ENCODE measurements around the gene ADM2.

The ADM2 gene

DNA sequence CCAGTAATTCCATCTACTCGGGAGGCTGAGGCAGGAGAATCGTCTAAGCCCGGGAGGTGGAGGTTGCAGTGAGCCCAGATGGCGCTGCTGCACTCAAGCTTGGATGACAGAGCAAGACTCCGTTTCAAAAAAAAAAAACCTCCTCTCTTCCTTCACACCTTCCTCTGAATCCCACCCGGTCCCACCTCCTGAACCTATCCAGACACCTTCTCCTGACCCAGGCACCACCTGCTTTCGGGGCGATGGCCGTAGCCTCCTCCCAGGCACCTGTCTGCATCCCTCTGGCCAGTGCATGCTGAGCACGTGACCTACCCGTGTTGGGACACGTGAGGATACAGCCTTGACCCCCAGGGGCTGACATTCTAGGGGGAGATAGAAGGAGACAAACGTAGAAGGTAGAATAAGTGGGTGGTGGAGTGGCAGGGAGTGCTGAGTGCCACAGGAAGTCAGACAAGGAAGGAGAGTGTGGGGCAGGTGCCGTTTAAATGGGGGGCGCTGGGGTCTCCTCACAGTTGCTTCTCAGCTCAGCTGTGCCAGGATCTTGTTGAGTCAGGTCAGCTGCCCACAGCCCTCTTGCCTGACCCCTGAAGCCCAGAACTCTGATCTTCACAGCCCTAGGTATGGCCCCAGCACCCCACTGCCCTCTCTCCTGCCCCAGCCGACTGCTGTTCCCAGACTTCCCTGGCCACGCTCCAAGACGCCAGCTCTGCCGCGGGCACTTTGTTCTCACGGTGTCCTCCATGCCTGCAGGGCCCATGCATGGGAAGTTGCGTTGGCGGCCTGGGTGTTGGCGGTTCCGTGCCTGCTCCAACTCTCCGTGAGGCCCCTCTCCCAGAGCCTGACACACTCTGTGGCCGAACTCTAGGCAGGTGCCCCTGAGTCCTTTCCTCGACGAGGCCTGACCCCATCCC is 4.1 kb downstream of the ADM2 start:
- no peak for DNase-seq (ENCODE audit: low read depth in 2 of 2)

DNA sequence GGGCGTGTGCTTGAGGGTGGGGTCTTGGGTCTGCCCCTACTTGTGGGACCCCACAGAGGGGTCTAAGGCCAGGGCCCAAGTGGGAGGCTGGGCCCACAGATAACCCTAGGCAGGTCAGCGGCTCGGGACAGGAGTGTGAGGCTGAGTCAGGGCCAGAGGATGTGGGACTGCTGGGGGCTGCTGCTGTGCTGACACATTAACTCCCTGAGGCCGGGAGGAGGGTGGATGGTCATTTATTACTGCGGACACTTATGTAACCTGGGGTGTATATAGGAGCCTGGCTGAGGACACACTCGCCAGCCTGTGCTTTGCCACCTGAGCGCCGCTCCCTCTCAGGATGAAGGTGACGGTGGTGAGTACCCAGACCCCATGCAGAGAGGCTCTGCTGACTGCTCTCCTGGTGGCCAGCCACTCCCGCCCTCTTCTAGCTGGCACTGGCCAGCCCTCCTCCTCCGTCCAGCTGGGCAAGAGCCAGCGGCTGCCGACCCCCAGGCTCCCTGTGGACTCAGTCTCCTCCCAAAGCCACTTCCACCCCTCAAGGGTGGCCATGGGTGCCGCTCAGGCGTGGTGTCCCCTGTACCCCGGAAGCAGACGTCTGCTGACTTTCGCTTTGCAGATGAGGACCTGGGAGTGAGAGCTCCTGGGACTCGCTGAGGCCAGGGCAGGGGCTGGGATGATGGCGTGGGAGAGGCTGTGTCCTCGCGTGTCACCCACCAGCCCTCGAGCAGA is 5.4 kb downstream of the ADM2 start, which contains the start of gene MIOX:
MIOX (plus strand) TSS at position 299 of the 729 bp plus-strand sequence; CDS start at position 338, 39 bp downstream.
- DNase-seq (ENCODE audit: low read depth in 2 of 2): no peak

DNA sequence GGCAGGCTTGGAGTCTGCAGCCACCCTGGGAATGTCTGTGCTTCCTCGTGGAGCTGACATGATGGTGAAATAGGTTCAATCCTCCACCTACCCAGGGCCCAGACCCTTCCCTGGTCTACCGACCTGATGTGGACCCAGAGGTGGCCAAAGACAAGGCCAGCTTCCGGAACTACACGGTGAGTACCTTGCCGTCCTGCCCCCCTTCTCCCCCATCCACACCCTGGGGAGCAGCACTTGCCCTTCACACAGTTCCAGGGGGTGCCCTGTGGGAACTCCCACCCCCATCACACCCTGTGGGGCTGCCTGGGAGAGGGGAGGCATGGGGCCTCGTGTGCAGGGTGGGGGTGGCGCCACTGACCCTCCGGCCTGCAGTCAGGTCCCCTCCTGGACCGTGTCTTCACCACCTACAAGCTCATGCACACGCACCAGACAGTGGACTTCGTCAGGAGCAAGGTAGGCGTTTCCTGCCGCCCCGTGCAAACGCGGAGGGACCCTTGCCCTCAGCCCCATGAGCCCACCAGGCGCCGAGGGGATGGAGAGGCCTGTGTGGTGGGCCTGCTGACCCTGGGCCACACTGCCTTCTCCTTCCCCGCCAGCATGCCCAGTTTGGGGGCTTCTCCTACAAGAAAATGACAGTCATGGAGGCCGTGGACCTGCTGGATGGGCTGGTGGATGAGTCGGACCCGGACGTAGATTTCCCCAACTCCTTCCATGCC is 6.1 kb downstream of the ADM2 start:
- DNase-seq (ENCODE audit: low read depth in 2 of 2): no peak

DNA sequence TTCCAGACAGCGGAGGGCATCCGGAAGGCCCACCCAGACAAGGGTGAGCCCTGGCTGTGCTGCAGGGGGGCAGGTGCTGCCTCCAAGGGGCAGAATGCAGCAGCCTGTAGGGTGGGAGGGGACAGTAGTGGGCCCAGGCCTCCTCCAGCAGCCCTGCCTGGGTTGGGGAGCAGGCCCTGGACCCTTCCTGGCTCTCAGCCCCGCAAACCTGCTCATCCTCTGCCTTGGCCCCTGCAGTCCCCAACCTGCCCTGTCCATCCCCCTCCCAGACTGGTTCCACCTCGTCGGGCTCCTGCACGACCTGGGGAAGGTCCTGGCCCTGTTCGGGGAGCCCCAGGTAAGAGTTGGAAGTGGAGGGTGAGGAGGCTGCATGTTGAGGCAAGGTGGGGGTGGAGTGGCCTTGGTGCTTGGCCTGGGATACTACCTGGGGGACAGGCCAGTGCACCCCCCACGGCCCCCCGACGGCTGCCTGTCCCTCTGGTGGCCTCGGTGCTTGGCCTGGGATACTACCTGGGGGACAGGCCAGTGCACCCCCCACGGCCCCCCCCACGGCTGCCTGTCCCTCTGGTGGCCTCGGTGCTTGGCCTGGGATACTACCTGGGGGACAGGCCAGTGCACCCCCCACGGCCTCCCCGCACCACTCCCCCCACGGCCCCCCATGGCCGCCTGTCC is 6.8 kb downstream of the ADM2 start:
- DNase-seq (ENCODE audit: low read depth in 2 of 2): no peak

DNA sequence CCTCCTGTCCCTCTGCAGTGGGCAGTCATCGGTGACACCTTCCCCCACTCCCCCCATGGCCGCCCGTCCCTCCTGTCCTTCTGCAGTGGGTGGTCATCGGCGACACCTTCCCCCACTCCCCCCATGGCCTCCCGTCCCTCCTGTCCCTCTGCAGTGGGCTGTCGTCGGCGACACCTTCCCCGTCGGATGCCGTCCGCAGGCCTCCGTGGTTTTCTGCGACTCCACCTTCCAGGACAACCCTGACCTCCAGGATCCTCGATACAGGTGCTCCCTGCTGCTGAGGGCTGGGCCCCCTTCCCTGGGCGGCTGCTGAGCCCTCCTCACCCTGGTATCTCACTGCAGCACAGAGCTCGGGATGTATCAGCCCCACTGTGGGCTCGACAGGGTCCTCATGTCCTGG is 7.5 kb downstream of the ADM2 start:
- no peak for DNase-seq (ENCODE audit: low read depth in 2 of 2)

DNA sequence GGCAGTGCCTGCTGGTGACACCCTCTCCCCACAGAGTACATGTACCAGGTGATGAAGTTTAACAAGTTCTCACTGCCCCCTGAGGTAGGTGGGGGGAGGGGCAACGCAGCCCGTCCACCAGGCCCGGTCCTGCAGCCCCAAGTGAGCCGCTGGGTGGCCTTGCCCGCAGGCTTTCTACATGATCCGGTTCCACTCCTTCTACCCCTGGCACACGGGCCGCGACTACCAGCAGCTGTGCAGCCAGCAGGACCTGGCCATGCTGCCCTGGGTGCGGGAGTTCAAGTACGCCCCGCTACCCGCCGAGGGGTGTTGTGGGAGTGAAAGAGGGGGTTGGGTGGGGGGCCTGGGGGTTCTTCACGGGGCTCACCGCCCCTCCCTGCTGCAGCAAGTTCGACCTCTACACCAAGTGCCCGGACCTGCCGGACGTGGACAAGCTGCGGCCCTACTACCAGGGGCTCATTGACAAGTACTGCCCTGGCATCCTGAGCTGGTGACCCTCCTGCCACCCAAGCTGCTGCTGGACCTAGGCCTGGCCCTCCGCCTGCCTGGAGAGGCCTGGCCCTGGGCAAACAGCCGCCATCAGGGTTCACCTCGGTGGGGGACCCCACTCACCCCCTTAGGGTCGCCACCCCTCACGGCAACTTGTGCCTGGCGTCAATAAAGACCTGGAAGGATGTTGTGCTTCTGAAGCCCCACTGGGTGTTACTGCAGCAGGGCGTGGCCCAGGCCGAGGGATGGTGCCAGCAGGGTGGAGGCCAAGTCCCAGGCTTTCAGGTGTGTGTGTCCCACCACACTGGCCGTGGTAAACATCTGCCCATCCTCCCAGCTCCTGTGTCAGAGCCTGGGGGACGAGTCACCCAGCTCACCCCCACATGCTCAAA is 8.3 kb downstream of the ADM2 start:
- no peak for DNase-seq (ENCODE audit: low read depth in 2 of 2)

DNA sequence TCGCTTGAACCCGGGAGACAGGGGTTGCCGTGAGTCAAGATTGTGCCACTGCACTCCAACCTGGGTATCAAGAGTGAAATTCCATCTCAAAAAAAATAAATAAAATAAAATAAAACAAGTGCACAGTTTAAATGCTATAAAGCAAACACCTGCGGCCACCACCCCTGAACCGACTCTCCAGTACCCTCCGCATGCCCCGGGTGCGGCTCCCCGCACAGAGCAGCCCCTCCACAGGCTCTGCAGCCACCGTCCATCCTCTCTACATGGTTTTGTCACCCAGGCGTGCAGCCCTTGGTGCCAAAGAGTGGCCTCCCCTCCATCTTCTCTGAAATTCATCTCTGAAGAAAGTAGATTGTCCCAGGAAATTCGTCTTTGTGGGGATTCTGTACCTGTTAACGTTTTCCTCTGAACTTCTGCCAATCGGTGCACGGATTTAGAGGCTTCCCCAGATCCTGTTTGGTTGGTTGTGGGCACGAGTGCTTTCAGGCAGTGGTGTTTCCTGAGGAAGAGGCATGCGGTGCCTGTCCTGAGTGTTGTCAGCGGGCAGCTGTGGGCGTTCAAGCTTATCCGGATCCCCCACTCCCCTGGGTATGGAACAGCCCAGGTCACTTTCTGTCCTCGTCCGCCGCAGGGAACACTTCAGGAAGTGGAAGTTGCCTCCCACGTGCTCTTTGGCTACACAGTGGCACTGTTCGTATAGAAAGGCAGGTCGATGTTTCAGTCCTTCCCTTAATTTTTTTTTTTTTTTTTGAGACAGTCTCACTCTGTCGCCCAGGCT is 9.4 kb downstream of the ADM2 start:
- DNase-seq (ENCODE audit: low read depth in 2 of 2): no peak

DNA sequence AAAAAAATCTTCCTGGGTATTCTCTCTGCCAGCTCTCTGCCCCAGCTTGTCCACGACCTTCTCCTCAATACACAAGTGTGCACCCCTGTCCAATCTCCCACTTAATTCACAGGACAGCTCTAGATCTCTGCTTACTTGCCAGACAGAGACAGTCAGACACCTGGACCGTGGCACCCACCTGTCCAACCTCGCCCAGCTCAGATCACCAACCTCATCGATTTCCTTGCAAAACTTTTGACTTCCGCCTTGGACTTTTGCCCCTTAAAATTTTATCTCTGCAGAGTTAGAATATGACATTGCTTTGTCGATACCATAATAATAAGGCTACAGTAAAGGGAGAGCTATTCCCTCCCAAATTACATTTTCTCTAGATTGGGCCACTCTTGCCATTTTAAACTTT is 15.8 kb downstream of the ADM2 start:
- DNase-seq (ENCODE audit: low read depth in 2 of 2): no peak

DNA sequence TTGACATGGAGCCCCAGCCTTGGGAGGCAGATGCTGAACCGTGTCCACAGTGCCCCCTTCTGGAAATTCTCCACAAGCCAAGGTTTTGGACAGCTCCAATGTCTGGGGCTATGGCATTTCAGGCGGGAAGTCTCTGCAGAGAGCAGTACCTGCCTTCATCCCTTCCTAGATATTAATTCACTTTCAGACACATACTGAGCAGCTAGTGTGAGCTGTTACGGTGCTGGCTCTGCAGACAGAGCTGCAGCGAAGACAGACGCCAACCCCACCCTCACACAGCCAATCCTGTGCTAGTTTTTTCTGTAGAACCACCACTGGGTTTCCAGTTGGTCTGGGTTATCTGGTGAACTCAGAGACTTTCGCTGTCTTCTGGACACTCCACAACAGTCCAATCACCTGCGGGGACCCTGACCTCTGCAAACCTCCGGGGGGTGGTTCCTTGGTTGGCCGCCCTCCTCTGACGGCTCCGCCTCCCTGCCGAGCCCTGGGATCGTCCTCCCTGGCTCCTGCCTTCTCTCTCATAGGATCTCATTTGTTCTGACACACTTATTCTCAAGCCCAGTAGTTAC is 17.1 kb downstream of the ADM2 start:
- peak; percentile 39 to 62 for DNase-seq (ENCODE audit: low read depth in 2 of 2)

DNA sequence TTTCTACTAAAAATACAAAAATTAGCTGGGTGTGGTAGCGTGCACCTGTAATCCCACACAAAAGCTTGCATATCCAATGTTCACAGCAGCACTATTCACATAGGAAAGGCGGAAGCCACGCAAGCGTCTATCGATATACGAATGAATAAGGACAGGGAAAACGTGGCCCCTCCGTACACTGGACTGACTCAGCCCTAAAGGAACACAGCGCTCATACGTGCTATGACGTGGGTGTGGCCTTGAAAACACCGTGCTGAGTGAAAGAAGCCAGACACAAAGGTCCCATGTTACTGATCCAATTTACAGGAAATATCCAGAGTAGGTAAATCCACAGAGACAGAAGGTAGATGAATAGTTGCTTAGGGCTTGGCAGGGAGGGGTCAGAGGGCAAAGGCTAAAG is 19.1 kb downstream of the ADM2 start:
- no peak for DNase-seq (ENCODE audit: low read depth in 2 of 2)

DNA sequence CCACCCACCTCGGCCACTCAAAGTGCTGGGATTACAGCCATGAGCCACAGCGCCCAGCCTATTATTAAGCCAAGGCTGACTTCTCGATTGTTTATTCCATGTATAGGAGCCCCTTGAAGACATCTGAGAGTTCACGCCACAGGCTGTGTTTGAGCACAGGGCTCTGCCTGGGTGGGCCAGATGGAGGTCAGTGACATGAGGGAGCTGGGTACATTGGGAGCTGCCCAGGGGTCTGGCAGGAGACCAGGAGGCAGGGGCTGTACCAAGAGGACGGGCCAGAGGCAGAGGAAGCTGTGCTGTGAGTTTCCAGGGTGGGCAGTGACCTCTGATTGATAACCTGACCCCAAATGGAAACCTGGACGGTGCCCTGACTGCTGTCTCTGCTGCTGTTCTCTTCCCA is 20.8 kb downstream of the ADM2 start:
- no peak for DNase-seq (ENCODE audit: low read depth in 2 of 2)

DNA sequence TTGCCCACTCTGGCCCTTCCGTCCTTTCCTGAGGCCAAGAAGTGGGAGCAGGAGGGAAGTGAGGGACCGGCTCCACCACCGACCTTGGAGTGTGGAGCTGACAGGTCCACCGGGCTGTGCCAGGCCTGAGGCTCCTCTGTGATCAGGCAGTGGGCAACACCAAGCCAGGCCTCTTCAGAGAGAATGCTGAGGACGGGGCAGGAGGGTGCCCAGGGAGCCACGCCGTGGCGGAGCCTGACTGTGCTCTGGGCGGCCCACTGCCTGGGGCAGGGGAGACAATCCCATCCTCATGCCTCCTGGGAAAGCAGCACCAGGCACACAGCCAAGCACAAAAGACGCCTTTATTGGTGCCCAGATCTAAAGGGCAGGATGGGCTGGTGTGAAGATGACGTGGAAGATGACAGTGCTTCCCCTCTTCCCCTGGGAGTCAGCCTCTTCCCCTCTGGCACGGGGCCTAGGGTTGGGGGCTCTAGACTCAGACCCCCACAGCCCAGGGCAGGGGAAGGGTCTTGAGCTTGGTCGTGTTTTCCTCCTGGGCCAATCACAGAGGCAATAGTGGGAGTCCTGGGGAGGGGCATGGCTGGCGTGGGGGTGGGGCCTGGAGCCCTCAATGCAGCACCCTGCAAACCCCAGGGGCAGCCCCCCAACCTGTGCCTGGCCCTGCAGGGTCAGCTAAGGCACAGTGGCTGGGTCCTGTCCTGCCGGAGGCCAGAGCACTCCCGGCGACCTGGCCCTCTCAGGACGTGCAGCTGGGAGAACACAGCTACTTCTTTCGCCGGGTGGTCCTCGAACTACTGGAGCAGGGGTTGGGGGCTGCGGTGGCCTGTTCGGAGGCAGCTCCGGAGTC is 21.5 kb downstream of the ADM2 start:
- DNase-seq (ENCODE audit: low read depth in 2 of 2): no peak

DNA sequence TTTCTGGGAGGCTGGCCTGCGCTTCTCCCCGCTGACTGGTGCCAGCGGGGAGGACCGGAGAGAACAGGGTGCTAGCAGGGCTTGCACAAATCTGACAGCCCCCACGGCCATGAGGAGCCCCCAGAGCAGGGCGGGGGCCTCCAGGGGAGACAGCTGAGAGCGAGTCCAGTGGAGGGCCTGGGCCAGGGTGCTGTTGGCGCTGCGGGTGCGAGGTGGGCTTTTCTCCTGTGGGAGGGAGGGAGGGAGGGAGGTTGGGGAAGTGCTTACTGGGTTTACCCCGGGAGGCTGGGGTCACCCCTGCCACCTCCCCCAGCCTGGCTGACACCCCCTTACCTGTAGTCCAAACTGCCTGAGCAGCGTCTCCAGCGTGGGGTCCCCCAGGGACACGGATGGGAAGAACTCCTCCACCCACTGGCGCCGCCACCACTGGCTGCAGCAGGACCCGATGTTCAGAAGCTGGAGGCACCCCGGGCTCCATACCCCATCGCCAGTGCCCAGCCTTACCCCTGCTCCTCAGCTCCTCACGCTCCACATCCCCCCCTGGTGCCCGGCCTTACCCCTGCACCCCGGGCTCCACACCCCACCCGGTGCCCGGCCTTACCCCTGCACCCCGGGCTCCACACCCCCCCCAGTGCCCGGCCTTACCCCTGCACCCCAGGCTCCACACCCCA is 22.3 kb downstream of the ADM2 start:
- no peak for DNase-seq (ENCODE audit: low read depth in 2 of 2)

DNA sequence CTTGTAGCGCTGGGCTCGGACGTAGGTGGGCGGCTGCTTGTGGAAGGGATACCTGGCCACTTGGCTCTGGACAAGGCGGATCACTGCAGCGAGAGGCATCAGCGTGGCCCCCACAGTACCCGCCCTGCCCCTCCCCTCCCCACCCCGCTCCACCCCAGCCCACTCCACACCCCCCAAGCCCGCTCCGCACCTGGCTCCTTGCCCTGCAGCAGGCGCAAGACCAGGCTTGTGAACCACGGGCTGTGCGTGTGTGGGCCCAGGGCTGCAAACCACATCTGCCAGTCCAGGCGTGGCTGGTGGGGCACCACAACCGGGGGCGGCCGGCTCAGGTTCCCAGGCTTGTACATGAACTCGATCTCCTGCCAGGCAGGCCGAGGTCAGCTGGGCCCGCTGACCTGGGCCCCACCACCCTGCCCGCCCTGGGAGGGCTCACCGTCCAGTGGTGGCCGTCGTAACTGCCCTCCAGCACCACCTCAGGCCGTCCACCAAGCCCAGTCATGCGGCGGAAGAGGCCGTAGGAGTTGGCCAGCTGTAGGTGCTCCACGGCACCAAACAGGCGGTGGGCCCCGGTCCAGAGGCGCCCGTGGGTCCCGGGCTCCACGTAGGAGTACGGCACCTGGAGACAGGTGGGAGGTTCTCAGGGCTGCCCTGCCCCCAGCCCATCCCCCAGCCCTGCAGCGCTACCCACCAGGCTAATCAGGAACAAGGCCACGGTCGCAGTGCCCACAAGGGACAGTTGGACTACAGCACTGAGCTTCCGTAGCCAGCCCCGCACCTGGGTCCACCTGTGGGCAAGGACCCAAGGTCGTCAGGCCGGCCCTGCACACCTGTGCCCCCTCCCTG is 23.2 kb downstream of the ADM2 start:
- no peak for DNase-seq (ENCODE audit: low read depth in 2 of 2)

DNA sequence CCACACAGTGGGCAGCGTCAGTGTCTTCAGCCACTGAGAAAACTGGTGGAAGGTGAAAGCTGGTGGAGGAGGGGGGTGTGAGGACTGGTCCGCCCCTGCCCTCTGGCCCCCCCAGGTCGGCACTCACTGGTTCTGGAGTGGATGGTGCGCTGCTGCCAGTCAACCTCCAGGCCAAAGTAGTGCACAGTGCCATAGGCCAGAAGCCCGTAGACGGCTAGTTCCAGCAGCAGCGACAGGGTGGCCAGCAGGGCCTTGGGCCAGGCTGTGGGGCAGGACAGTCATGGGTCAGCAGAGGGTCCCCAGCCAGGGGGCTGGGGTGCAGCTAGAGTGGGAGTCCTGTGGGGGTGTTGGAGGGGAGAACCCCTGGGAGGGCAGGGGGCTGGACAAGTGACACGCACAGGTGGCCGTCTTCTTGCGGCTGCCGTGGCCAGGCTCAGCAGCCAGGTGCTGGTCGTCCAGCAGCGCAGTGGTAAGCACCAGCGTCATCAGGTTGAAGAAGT is 24.0 kb downstream of the ADM2 start:
- no peak for DNase-seq (ENCODE audit: low read depth in 2 of 2)

DNA sequence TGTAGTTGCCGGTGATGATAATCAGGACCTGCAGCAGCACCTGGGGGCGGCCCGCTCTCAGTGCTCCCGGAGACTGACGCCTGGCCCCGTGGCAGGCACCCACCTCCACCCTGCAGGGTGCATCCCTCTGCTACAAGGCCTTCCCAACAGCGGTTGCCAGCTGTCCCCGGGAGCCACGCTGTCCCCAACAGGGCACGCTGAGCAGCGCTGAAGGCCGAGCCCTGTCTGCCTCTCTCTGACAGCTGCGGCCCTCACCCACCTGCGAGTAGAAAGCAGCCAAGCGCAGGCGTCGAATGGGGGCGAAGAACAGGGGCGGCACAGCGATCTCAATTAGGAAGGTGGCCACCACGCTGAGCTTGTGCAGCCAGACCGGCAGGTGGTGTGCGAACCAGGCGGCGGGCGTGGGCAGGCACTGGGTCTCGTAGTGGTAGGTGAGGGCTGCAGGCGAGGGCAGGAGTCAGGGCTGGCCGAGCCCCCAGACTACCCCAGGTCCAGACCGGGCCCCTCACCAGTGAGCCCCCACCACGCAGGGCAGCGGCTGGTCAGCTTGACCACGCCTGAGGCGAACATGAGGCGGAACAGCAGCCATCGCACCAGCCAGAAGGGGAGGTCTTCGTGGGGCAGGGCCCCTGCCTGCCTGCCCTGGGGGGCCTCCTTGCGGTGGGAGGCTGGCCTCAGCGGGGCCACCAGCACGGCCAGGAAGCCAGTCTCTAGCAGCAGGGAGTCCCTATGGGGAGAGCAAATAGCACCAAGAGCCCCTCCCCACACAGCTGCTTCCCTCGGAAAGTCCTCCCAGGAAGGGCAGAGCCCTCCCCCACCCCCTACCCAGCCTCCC is 24.6 kb downstream of the ADM2 start:
- no peak for DNase-seq (ENCODE audit: low read depth in 2 of 2)
